K562 (cell line): Measurements from ENCODE around the gene C6orf89. TPM values are rescaled to one million over a fixed set of nuclear protein-coding genes. Genes with fewer than 3 reads are reported as not detected.

Experiments used
- ATAC-seq: fragments of 200-7000 bp; cut with Tn5 transposase; 3 replicates; pipeline ENCODE4 v1.9.1; 2020; ENCODE audit warnings: moderate library complexity
- BruUV-seq: library from RNA; stranded (reverse); fragments of 400-500 nt; replicated peaks from 2 replicates; lab custom pipeline; 2021; lab: Mats Ljungman, UMichigan
- CTCF ChIA-PET: fragments of 300-600 bp; formaldehyde crosslinking; extraction: SDS; loops from one replicate; lab custom pipeline; 2021; ENCODE audit warnings: low intra/inter-chr PET ratio; lab: Yijun Ruan, JAX
- POLR2A ChIA-PET: fragments of 300-600, 350-650 bp; sonication (Branson Sonifier 250); formaldehyde crosslinking; extraction: SDS; loops from one replicate; lab custom pipeline; 2021; ENCODE audit warnings: antibody characterized with exemption, inconsistent platforms; lab: Yijun Ruan, JAX
- DNase-seq, 4 experiments: peaks; one replicate each; pipeline versions ENCODE4 v3.0.0 to v3.0.0-alpha.2; 2011 to 2018; ENCODE audit warnings: low spot score in 3 of 4, mixed read lengths in 3 of 4; ENCODE audit errors: extremely low read depth in 1 of 4
- FAIRE-seq: peaks from 2 replicates; lab custom pipeline; 2011; peaks lifted over from hg19 to GRCh38; lab: Jason Lieb, UNC
- H2AFZ ChIP-seq: 2 replicates; pipeline ENCODE4 v1.6.0; 2011; ENCODE audit warnings: low read depth, low read length, control low read depth, inconsistent platforms
- H3K27ac ChIP-seq: fragments of 200-600 bp; 3 replicates; pipeline ENCODE4 v1.8.0; 2011; ENCODE audit warnings: low read depth, mild to moderate bottlenecking, control low read depth, inconsistent platforms, low read length, moderate library complexity, mixed read lengths; ENCODE audit errors: extremely low read depth
- H3K27me3 ChIP-seq, 2 experiments: fragments of 300-600 bp in 1 of 2; 2 replicates in 1 of 2; 3 replicates in 1 of 2; pipeline versions ENCODE4 v1.6.0 to v1.8.0; 2011; ENCODE audit warnings: inconsistent platforms in 2 of 2, low read length in 2 of 2, mild to moderate bottlenecking in 1 of 2, mixed read lengths in 1 of 2, moderate library complexity in 1 of 2; ENCODE audit not compliant: control insufficient read depth in 2 of 2, insufficient read depth in 2 of 2
- H3K36me3 ChIP-seq: fragments of 300-600 bp; 3 replicates; pipeline ENCODE4 v1.8.0; 2011; ENCODE audit warnings: mild to moderate bottlenecking, low read length, inconsistent platforms; ENCODE audit not compliant: control insufficient read depth, insufficient read depth
- H3K4me1 ChIP-seq, 2 experiments: fragments of 200-600 bp in 1 of 2; replicated peaks in 1 of 2; 2 replicates in 1 of 2; 3 replicates in 1 of 2; pipeline versions ENCODE4 v1.5.1 to v1.8.0; 2011; ENCODE audit warnings: inconsistent platforms in 2 of 2, low read length in 2 of 2, mild to moderate bottlenecking in 1 of 2, mixed read lengths in 1 of 2, moderate library complexity in 1 of 2; ENCODE audit not compliant: control insufficient read depth in 2 of 2, insufficient read depth in 2 of 2
- H3K4me2 ChIP-seq: 2 replicates; pipeline ENCODE4 v1.6.1; 2011; ENCODE audit warnings: low read length, control low read depth, inconsistent platforms, mixed read lengths; ENCODE audit not compliant: insufficient read depth
- H3K4me3 ChIP-seq: fragments of 200-600 bp; sonication (generic), shearing (Covaris generic); 2 replicates; pipeline ENCODE4 v1.5.1; 2016; ENCODE audit warnings: control low read depth, inconsistent platforms
- H3K79me2 ChIP-seq: fragments of 200-600 bp; 3 replicates; pipeline ENCODE4 v1.8.0; 2011; ENCODE audit warnings: low read length, inconsistent platforms; ENCODE audit not compliant: control insufficient read depth, insufficient read depth
- H3K9ac ChIP-seq, 2 experiments: 2 replicates each; pipeline versions ENCODE4 v1.6.0 to v1.6.1; 2011; ENCODE audit warnings: low read depth in 2 of 2, low read length in 2 of 2, control low read depth in 1 of 2, inconsistent platforms in 1 of 2, mild to moderate bottlenecking in 1 of 2, mixed read lengths in 1 of 2; ENCODE audit not compliant: insufficient read depth in 1 of 2
- H3K9me1 ChIP-seq: one replicate; pipeline ENCODE4 v1.6.0; 2011; ENCODE audit warnings: inconsistent platforms, mild to moderate bottlenecking, low read length, moderate library complexity; ENCODE audit not compliant: control insufficient read depth, insufficient read depth
- H3K9me3 ChIP-seq: replicated peaks from 2 replicates; pipeline ENCODE4 v1.5.1; 2011; ENCODE audit warnings: low read depth, low read length, inconsistent platforms; ENCODE audit not compliant: control insufficient read depth, insufficient read depth
- H4K20me1 ChIP-seq: replicated peaks from 2 replicates; pipeline ENCODE4 v1.6.1; 2011; ENCODE audit warnings: low read length, inconsistent platforms, mixed read lengths; ENCODE audit not compliant: control insufficient read depth, insufficient read depth
- SRSF3 ChIP-seq: fragments of 200-400 bp; formaldehyde crosslinking; IDR thresholded peaks from 2 replicates; pipeline ENCODE4 v1.6.1; 2016; ENCODE audit warnings: mild to moderate bottlenecking, low read length, moderate library complexity; ENCODE audit not compliant: insufficient read depth
- YBX1 ChIP-seq: fragments of 450-650 bp; IDR thresholded peaks from 2 replicates; pipeline ENCODE4 v1.7.1; 2016; ENCODE audit warnings: mild to moderate bottlenecking
- ZBTB7A ChIP-seq: IDR thresholded peaks from 2 replicates; pipeline ENCODE4 v1.6.1; 2011; ENCODE audit warnings: low read depth, mild to moderate bottlenecking, low read length, moderate library complexity, borderline replicate concordance; ENCODE audit not compliant: control insufficient read depth
- ZFP30 ChIP-seq: fragments of 250-450 bp; sonication (Bioruptor Pico); IDR thresholded peaks from 2 replicates; pipeline ENCODE4 v1.8.0; 2022; ENCODE audit warnings: moderate library complexity, mild to moderate bottlenecking, inconsistent platforms, borderline replicate concordance
- WGBS: fragments of 100-300 bp; shearing (Covaris generic); methylation state at CpG from one replicate; pipeline ENCODE4 v1.1.6; 2016; ENCODE audit warnings: low coverage, mixed read lengths; ENCODE audit not compliant: insufficient coverage; ENCODE audit errors: missing lambda C conversion rate; 5-methylcytosine and 5-hydroxymethylcytosine counted together
- in situ Hi-C: fragments of 300-500 bp; cut with MboI; formaldehyde crosslinking; loops from 4 replicates; pipeline ENCODE4 v1.15.0; 2018; ENCODE audit warnings: inconsistent platforms, mixed read lengths
- intact Hi-C: fragments of 100-400 bp; cut with micrococcal nuclease; formaldehyde crosslinking; loops from 2 replicates; pipeline ENCODE4 v1.14.2; 2022
- polyA plus RNA-seq, 8 experiments: library from polyadenylated mRNA; depleted of rRNA in 4 of 8; stranded (reverse) in 5 of 8; unstranded in 3 of 8; fragments of >200 nt; fragmentation: Nextera tagmentation in 2 of 8; fragmentation: Illumina TruSeq in 1 of 8; extraction: Ambion mirVana in 2 of 8; extraction: Trizol in 1 of 8; gene quantifications; 2 replicates each; pipeline versions ENCODE4 v1.2.1 to v1.2.3, GENCODE V29; 2011 to 2014; ENCODE audit warnings: inconsistent platforms in 1 of 8, missing spikeins in 1 of 8
- total RNA-seq, 7 experiments: library from RNA; depleted of rRNA in 6 of 7; stranded (reverse); fragments of >200 nt in 6 of 7; fragmentation: Illumina TruSeq in 2 of 7; extraction: Trizol in 2 of 7; gene quantifications; 2 replicates each; pipeline versions ENCODE4 v1.2.1 to v1.2.3, GENCODE V29; 2011 to 2021; ENCODE audit warnings: low replicate concordance in 1 of 7
- TF ChIP-seq, protein P1 (sequence below): sonication (generic); formaldehyde crosslinking; IDR thresholded peaks from 2 replicates; pipeline ENCODE4 v1.8.0; 2022; ENCODE audit warnings: mild to moderate bottlenecking, missing genetic modification reagents
- TF ChIP-seq, protein P2 (sequence below): IDR thresholded peaks from 2 replicates; pipeline ENCODE4 v1.6.1; 2016; ENCODE audit warnings: missing genetic modification characterization, missing compliant biosample characterization

Gene C6orf89
- total and polyA plus RNA-seq, 9 of the 15 experiments (the other 6 are each of a cell fraction or from before 2014, with no cell fraction given): 35.2 to 111 (median 58.5) TPM

DNA sequence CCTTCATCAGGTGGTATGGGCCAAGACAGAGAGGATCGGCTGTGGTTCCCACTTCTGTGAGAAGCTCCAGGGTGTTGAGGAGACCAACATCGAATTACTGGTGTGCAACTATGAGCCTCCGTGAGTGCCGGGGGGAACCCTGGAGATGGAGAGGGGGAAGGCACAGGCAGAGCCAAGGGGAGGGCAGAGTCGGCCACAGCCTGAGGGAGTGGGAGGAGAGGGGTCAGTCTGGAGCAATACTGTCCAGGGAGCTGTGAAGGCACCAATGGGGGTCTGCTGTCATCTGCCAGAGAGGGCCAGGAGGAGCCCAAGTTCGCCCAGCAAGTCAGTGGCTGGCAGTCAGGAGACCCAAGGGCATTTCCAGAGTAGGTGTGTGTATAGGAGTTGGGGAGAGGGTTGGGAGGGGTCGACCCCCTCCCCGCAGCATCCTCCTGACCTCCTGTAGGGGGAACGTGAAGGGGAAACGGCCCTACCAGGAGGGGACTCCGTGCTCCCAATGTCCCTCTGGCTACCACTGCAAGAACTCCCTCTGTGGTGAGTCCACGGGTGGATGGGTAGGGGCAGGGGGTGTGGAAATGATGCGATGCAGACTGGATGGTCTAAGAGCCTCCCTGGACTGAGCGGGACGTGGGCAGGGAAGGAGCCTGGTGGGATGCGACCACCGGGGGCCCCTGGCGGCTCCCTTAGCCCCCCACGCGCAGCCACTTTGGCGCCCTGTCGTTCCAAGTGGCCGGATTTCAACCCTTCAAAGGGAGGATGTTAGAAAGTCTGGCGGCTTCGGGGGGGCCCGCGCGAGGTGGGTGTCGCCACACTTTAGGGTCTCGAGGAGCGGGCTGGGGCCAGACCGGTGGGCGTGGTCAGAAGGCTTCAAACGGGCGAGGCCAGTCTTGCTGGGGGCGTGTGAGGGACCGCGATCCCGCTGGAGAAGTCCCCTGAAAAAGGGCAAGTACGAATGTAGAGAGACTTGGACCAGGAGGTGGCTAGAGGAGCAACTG, 76.0 kb downstream of the C6orf89 start:
- BruUV-seq: no TSS peak
- in situ Hi-C loops: no loop called here
- no peak for FAIRE-seq
- Histone ChIP-seq H4K20me1 (peaks cover 22% of the 10 kb centered on the region; the same call in 1 of the 2 replicates), H3K27me3 (peaks cover 0 to 24% of the 10 kb centered on the region in 2 experiments; a peak in 3 of 5 replicates), H3K27ac (no peak overlapping the region), H3K4me2 (no peak overlapping the region), H3K9ac (peak overlapping the region in 1 of 2 experiments; percentile 67; a peak in 2 of 4 replicates), H3K9me1 (no peaks in the 10 kb centered on the region), H2AFZ (no peak overlapping the region), H3K79me2 (no peaks in the 10 kb centered on the region), H3K4me3 (no peak overlapping the region), H3K4me1 (peaks cover 23 to 60% of the 10 kb centered on the region in 2 experiments; a peak in 4 of 5 replicates), H3K36me3 (no peaks in the 10 kb centered on the region), H3K9me3 (no peaks in the 10 kb centered on the region)
- POLR2A ChIA-PET: no interaction called here
- intact Hi-C loops: no loop called here
- CTCF ChIA-PET: no interaction called here
- TF ChIP-seq, protein P1, sequence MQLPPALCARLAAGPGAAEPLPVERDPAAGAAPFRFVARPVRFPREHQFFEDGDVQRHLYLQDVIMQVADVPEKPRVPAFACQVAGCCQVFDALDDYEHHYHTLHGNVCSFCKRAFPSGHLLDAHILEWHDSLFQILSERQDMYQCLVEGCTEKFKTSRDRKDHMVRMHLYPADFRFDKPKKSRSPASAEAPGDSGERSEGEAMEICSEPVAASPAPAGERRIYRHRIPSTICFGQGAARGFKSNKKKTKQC (CRISPR knock-in tag): peak; percentile 26; the same call in 1 of the 2 replicates
- TF ChIP-seq ZFP30 (CRISPR knock-in tag) (no peak), ZBTB7A (0 out of 2 replicates have a peak, but pooled peaks have one; percentile 38), YBX1 (no peak), SRSF3 (no peak)
- TF ChIP-seq, protein P2, sequence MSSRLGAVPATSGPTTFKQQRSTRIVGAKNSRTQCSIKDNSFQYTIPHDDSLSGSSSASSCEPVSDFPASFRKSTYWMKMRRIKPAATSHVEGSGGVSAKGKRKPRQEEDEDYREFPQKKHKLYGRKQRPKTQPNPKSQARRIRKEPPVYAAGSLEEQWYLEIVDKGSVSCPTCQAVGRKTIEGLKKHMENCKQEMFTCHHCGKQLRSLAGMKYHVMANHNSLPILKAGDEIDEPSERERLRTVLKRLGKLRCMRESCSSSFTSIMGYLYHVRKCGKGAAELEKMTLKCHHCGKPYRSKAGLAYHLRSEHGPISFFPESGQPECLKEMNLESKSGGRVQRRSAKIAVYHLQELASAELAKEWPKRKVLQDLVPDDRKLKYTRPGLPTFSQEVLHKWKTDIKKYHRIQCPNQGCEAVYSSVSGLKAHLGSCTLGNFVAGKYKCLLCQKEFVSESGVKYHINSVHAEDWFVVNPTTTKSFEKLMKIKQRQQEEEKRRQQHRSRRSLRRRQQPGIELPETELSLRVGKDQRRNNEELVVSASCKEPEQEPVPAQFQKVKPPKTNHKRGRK (tag): 0 out of 2 replicates have a peak, but pooled peaks have one; percentile 33
- DNase-seq: peak in 2 of 4 experiments; percentile 49 to 50
- WGBS: 30% methylated on average over 40 of the region's 40 CpGs
- no peak for ATAC-seq
